Ascending aorta (tissue), 2 donors: ENCODE measurements around the gene TLE2. TPM values are rescaled to one million over a fixed set of nuclear protein-coding genes. Genes with fewer than 3 reads are reported as not detected.

Experiments
- DNase-seq, 2 donors: peaks; one replicate each; pipeline ENCODE4 v3.0.0-alpha.2; 2019; ENCODE audit warnings: low spot score in 2 of 2
- H3K27ac ChIP-seq, 2 donors: fragments of 200-600 bp; sonication (generic); one replicate each; pipeline ENCODE4 v1.5.1; 2016 to 2017; ENCODE audit warnings: mild to moderate bottlenecking in 1 of 2
- H3K27me3 ChIP-seq: fragments of 200-600 bp; sonication (generic); one replicate; pipeline ENCODE4 v1.5.1; 2017
- H3K36me3 ChIP-seq, 2 donors: fragments of 200-600 bp; sonication (generic); one replicate each; pipeline ENCODE4 v1.5.1; 2016
- H3K4me1 ChIP-seq, 2 donors: fragments of 200-600 bp; sonication (generic); one replicate each; pipeline ENCODE4 v1.5.1; 2016 to 2017; ENCODE audit warnings: mild to moderate bottlenecking in 1 of 2
- H3K4me3 ChIP-seq, 2 donors: fragments of 200-600 bp; sonication (generic); one replicate each; pipeline ENCODE4 v1.5.1; 2016 to 2017; ENCODE audit warnings: mild to moderate bottlenecking in 1 of 2
- H3K9me3 ChIP-seq, 2 donors: fragments of 200-600 bp; sonication (generic); one replicate each; pipeline ENCODE4 v1.5.1; 2016
- CTCF ChIP-seq, 3 experiments: fragments of 200-600 bp in 2 of 3; fragments of 450-650 bp in 1 of 3; sonication (generic) in 2 of 3; IDR thresholded peaks; one replicate each; pipeline ENCODE4 v1.5.1; 2016 to 2019; ENCODE audit warnings: antibody characterized with exemption in 3 of 3, mild to moderate bottlenecking in 1 of 3, moderate library complexity in 1 of 3
- intact Hi-C: fragments of 100-400 bp; cut with DNase I; formaldehyde crosslinking; loops from one replicate; pipeline ENCODE4 v1.15.1; 2023
- total RNA-seq: library from RNA; depleted of rRNA; stranded (reverse); fragments of >200 nt; gene quantifications from one replicate; pipeline ENCODE4 v1.1.0, GENCODE V29; 2016

Gene TLE2
- total RNA-seq, 1 donor from 2014 or later, result 86.3 TPM

- no peak for DNase-seq
Observed at GRCh38 chr19:3033595-3034405, 4.7 kb upstream of the TLE2 start.

GRCh38 chr19:3031607-3031867 is 2.5 kb upstream of the TLE2 start:
- Histone ChIP-seq H3K9me3 (no peaks in the 10 kb centered on the region), H3K27ac (no peak overlapping the region), H3K36me3 (no peaks in the 10 kb centered on the region), H3K4me3 (no peak overlapping the region), H3K27me3 (no peaks in the 10 kb centered on the region), H3K4me1 (peaks cover 4 to 8% of the 10 kb centered on the region in 2 donors)
- intact Hi-C loops, result no loop called here
- TF ChIP-seq CTCF (IDR thresholded peaks at IDR 0.05), result no peak
- no peak for DNase-seq

More at GRCh38 chr19:3033595-3034405, 4.7 kb upstream of the TLE2 start:
- H3K36me3 ChIP-seq, result no peaks in the 10 kb centered on the region
- H3K9me3 ChIP-seq, result no peaks in the 10 kb centered on the region
- H3K27me3 ChIP-seq, result no peaks in the 10 kb centered on the region
- no peak overlapping the region for H3K27ac ChIP-seq
- intact Hi-C loops, result no loop called here
- no peak for TF ChIP-seq CTCF (IDR thresholded peaks at IDR 0.05)
- H3K4me3 ChIP-seq, result no peak overlapping the region
- peaks cover 4 to 8% of the 10 kb centered on the region in 2 donors for H3K4me1 ChIP-seq

- no peak for TF ChIP-seq CTCF (IDR thresholded peaks at IDR 0.05)
- no peaks in the 10 kb centered on the region for H3K9me3 ChIP-seq
- H3K27ac ChIP-seq, result peak overlapping the region; percentile 57 to 61
- intact Hi-C loops, result no loop called here
- no peak for DNase-seq
- H3K36me3 ChIP-seq, result no peaks in the 10 kb centered on the region
- H3K4me3 ChIP-seq, result peak overlapping the region; percentile 71 to 86
- peaks cover 0 to 4% of the 10 kb centered on the region in 2 donors for H3K4me1 ChIP-seq
- H3K27me3 ChIP-seq, result no peaks in the 10 kb centered on the region
Observed at GRCh38 chr19:3028305-3029064, 595 bp downstream of the TLE2 start.

GRCh38 chr19:3027981-3028304 is 1.1 kb downstream of the TLE2 start:
- Histone ChIP-seq H3K4me1 (peaks cover 0 to 4% of the 10 kb centered on the region in 2 donors), H3K4me3 (peak overlapping the region; percentile 71 to 86), H3K27ac (peak overlapping the region; percentile 57 to 61), H3K27me3 (no peaks in the 10 kb centered on the region), H3K9me3 (no peaks in the 10 kb centered on the region), H3K36me3 (no peaks in the 10 kb centered on the region)
- no peak for DNase-seq
- TF ChIP-seq CTCF (IDR thresholded peaks at IDR 0.05), result no peak
- intact Hi-C loops, result no loop called here

GRCh38 chr19:3027292-3027691 is 1.8 kb downstream of the TLE2 start:
- intact Hi-C loops, result no loop called here
- Histone ChIP-seq H3K36me3 (no peaks in the 10 kb centered on the region), H3K27me3 (no peaks in the 10 kb centered on the region), H3K9me3 (no peaks in the 10 kb centered on the region), H3K27ac (no peak overlapping the region), H3K4me3 (no peak overlapping the region), H3K4me1 (peaks cover 0 to 4% of the 10 kb centered on the region in 2 donors)
- no peak for TF ChIP-seq CTCF (IDR thresholded peaks at IDR 0.05)
- no peak for DNase-seq
